ENCODE data around the gene ME1.
"Not testable (repeated sequence)": the region's sequence is repeated elsewhere in the genome, so short reads cannot be mapped to it uniquely, and the experiment has no call there.

ME1 gene

GRCh38 chr6:83192871-83193746 is 237.7 kb downstream of the ME1 start, which contains the start of the genes PGM3 and RWDD2A:
TSS of gene PGM3 (minus strand) at chr6:83193265. CDS start at chr6:83191012, 2,253 bp downstream.
TSS of gene RWDD2A (plus strand) at chr6:83193357. CDS start at chr6:83194452, 1,095 bp downstream.
- H3K9ac ChIP-seq (ENCODE audit: low read depth, low read length) = peak within 1 kb of the TSS; percentile 85
- H3K27me3 ChIP-seq (ENCODE audit: control insufficient read depth, insufficient read depth, low read length) = no peaks in the 10 kb centered on the region
- peak within 1 kb of the TSS; percentile 83 for H3K27ac ChIP-seq (ENCODE audit: low read depth, low read length)
- H3K4me3 ChIP-seq (ENCODE audit: low read depth, low read length) = peak within 1 kb of the TSS; percentile 95
- peaks cover 5% of the 10 kb centered on the region; the same call in 1 of the 2 replicates for H3K4me1 ChIP-seq (ENCODE audit: control insufficient read depth, insufficient read depth, low read length)
- H3K9me3 ChIP-seq (ENCODE audit: control insufficient read depth, insufficient read depth, low read length) = no peaks in the 10 kb centered on the region
- H3K36me3 ChIP-seq (ENCODE audit: control insufficient read depth, insufficient read depth, low read length) = peaks cover 44% of the 10 kb centered on the region

GRCh38 chr6:83192456-83192855 is 238.4 kb downstream of the ME1 start:
- Histone ChIP-seq H3K4me3 (ENCODE audit: low read depth, low read length) (peak overlapping the region; percentile 95), H3K9me3 (ENCODE audit: control insufficient read depth, insufficient read depth, low read length) (no peaks in the 10 kb centered on the region), H3K27me3 (ENCODE audit: control insufficient read depth, insufficient read depth, low read length) (no peaks in the 10 kb centered on the region), H3K27ac (ENCODE audit: low read depth, low read length) (peak overlapping the region; percentile 83), H3K36me3 (ENCODE audit: control insufficient read depth, insufficient read depth, low read length) (peaks cover 47% of the 10 kb centered on the region), H3K4me1 (ENCODE audit: control insufficient read depth, insufficient read depth, low read length) (peaks cover 5% of the 10 kb centered on the region; the same call in 1 of the 2 replicates), H3K9ac (ENCODE audit: low read depth, low read length) (peak overlapping the region; percentile 85)

- H3K4me1 ChIP-seq (ENCODE audit: control insufficient read depth, insufficient read depth, low read length); H3K9ac ChIP-seq (ENCODE audit: low read depth, low read length); H3K9me3 ChIP-seq (ENCODE audit: control insufficient read depth, insufficient read depth, low read length); H3K27ac ChIP-seq (ENCODE audit: low read depth, low read length); H3K27me3 ChIP-seq (ENCODE audit: control insufficient read depth, insufficient read depth, low read length): not testable (repeated sequence)
- H3K36me3 ChIP-seq (ENCODE audit: control insufficient read depth, insufficient read depth, low read length) = peaks cover 51% of the 10 kb centered on the region
- peak overlapping the region; percentile 95 for H3K4me3 ChIP-seq (ENCODE audit: low read depth, low read length)
Measured at GRCh38 chr6:83191974-83192373, 238.9 kb downstream of the ME1 start.

- Histone ChIP-seq H3K9me3 (ENCODE audit: control insufficient read depth, insufficient read depth, low read length) (no peaks in the 10 kb centered on the region), H3K4me3 (ENCODE audit: low read depth, low read length) (no peak overlapping the region), H3K9ac (ENCODE audit: low read depth, low read length) (no peak overlapping the region), H3K27ac (ENCODE audit: low read depth, low read length) (no peak overlapping the region), H3K36me3 (ENCODE audit: control insufficient read depth, insufficient read depth, low read length) (peaks cover 57% of the 10 kb centered on the region), H3K27me3 (ENCODE audit: control insufficient read depth, insufficient read depth, low read length) (no peaks in the 10 kb centered on the region), H3K4me1 (ENCODE audit: control insufficient read depth, insufficient read depth, low read length) (peaks cover 5% of the 10 kb centered on the region; the same call in 1 of the 2 replicates)
Measured at GRCh38 chr6:83190626-83191025, 240.2 kb downstream of the ME1 start.

GRCh38 chr6:83188501-83188900 is 242.3 kb downstream of the ME1 start:
- Histone ChIP-seq H3K36me3 (ENCODE audit: control insufficient read depth, insufficient read depth, low read length) (peaks cover 68% of the 10 kb centered on the region), H3K4me3 (ENCODE audit: low read depth, low read length) (no peak overlapping the region), H3K9me3 (ENCODE audit: control insufficient read depth, insufficient read depth, low read length) (no peaks in the 10 kb centered on the region), H3K27ac (ENCODE audit: low read depth, low read length) (no peak overlapping the region), H3K4me1 (ENCODE audit: control insufficient read depth, insufficient read depth, low read length) (no peaks in the 10 kb centered on the region), H3K27me3 (ENCODE audit: control insufficient read depth, insufficient read depth, low read length) (no peaks in the 10 kb centered on the region), H3K9ac (ENCODE audit: low read depth, low read length) (no peak overlapping the region)

- H3K36me3 ChIP-seq (ENCODE audit: control insufficient read depth, insufficient read depth, low read length) = peaks cover 95% of the 10 kb centered on the region
- H3K4me1 ChIP-seq (ENCODE audit: control insufficient read depth, insufficient read depth, low read length) = peaks cover 6% of the 10 kb centered on the region; the same call in 1 of the 2 replicates
- H3K9me3 ChIP-seq (ENCODE audit: control insufficient read depth, insufficient read depth, low read length) = no peaks in the 10 kb centered on the region
- no peaks in the 10 kb centered on the region for H3K27me3 ChIP-seq (ENCODE audit: control insufficient read depth, insufficient read depth, low read length)
- no peak overlapping the region for H3K27ac ChIP-seq (ENCODE audit: low read depth, low read length)
- H3K4me3 ChIP-seq (ENCODE audit: low read depth, low read length) = no peak overlapping the region
- no peak overlapping the region for H3K9ac ChIP-seq (ENCODE audit: low read depth, low read length)
Measured at GRCh38 chr6:83185096-83185495, 245.8 kb downstream of the ME1 start.

GRCh38 chr6:83183082-83183828 is 247.6 kb downstream of the ME1 start:
- peaks cover 92% of the 10 kb centered on the region for H3K36me3 ChIP-seq (ENCODE audit: control insufficient read depth, insufficient read depth, low read length)
- H3K27me3 ChIP-seq (ENCODE audit: control insufficient read depth, insufficient read depth, low read length) = no peaks in the 10 kb centered on the region
- no peak overlapping the region for H3K4me3 ChIP-seq (ENCODE audit: low read depth, low read length)
- H3K9ac ChIP-seq (ENCODE audit: low read depth, low read length) = no peak overlapping the region
- H3K27ac ChIP-seq (ENCODE audit: low read depth, low read length) = no peak overlapping the region
- peaks cover 6% of the 10 kb centered on the region; the same call in 1 of the 2 replicates for H3K4me1 ChIP-seq (ENCODE audit: control insufficient read depth, insufficient read depth, low read length)
- H3K9me3 ChIP-seq (ENCODE audit: control insufficient read depth, insufficient read depth, low read length) = no peaks in the 10 kb centered on the region

- peaks cover 94% of the 10 kb centered on the region for H3K36me3 ChIP-seq (ENCODE audit: control insufficient read depth, insufficient read depth, low read length)
- no peak overlapping the region for H3K4me3 ChIP-seq (ENCODE audit: low read depth, low read length)
- H3K27ac ChIP-seq (ENCODE audit: low read depth, low read length) = no peak overlapping the region
- no peak overlapping the region for H3K9ac ChIP-seq (ENCODE audit: low read depth, low read length)
- H3K4me1 ChIP-seq (ENCODE audit: control insufficient read depth, insufficient read depth, low read length) = peaks cover 6% of the 10 kb centered on the region; the same call in 1 of the 2 replicates
- no peaks in the 10 kb centered on the region for H3K27me3 ChIP-seq (ENCODE audit: control insufficient read depth, insufficient read depth, low read length)
- H3K9me3 ChIP-seq (ENCODE audit: control insufficient read depth, insufficient read depth, low read length) = no peaks in the 10 kb centered on the region
Measured at GRCh38 chr6:83182114-83182513, 248.7 kb downstream of the ME1 start.

GRCh38 chr6:83180426-83180950 is 250.4 kb downstream of the ME1 start:
- Histone ChIP-seq H3K27ac (ENCODE audit: low read depth, low read length) (no peak overlapping the region), H3K36me3 (ENCODE audit: control insufficient read depth, insufficient read depth, low read length) (peaks cover 93% of the 10 kb centered on the region), H3K27me3 (ENCODE audit: control insufficient read depth, insufficient read depth, low read length) (no peaks in the 10 kb centered on the region)

GRCh38 chr6:83176246-83176645 is 254.6 kb downstream of the ME1 start:
- H3K9ac ChIP-seq (ENCODE audit: low read depth, low read length) = no peak overlapping the region
- H3K4me1 ChIP-seq (ENCODE audit: control insufficient read depth, insufficient read depth, low read length) = peaks cover under 1% of the 10 kb centered on the region; the same call in 1 of the 2 replicates
- no peaks in the 10 kb centered on the region for H3K27me3 ChIP-seq (ENCODE audit: control insufficient read depth, insufficient read depth, low read length)
- H3K27ac ChIP-seq (ENCODE audit: low read depth, low read length) = no peak overlapping the region
- no peak overlapping the region for H3K4me3 ChIP-seq (ENCODE audit: low read depth, low read length)
- H3K36me3 ChIP-seq (ENCODE audit: control insufficient read depth, insufficient read depth, low read length) = peaks cover 93% of the 10 kb centered on the region
- no peaks in the 10 kb centered on the region for H3K9me3 ChIP-seq (ENCODE audit: control insufficient read depth, insufficient read depth, low read length)

More at GRCh38 chr6:83180426-83180950, 250.4 kb downstream of the ME1 start:
- H3K4me3 ChIP-seq (ENCODE audit: low read depth, low read length) = no peak overlapping the region
- no peaks in the 10 kb centered on the region for H3K9me3 ChIP-seq (ENCODE audit: control insufficient read depth, insufficient read depth, low read length)
- H3K4me1 ChIP-seq (ENCODE audit: control insufficient read depth, insufficient read depth, low read length) = peaks cover 6% of the 10 kb centered on the region; the same call in 1 of the 2 replicates
- H3K9ac ChIP-seq (ENCODE audit: low read depth, low read length) = no peak overlapping the region

Data from HUES48 (cell line).